NB4 (cell line): ENCODE results near the gene CLEC2B.

ENCODE experiments used
- DNase-seq: peaks from one replicate; pipeline ENCODE4 v3.0.0; 2010; ENCODE audit warnings: low read depth
- H3K4me3 ChIP-seq: one replicate; pipeline ENCODE4 v1.5.1; 2011; ENCODE audit warnings: mild to moderate bottlenecking, low read depth, low read length, moderate library complexity
- CTCF ChIP-seq: IDR thresholded peaks from one replicate; pipeline ENCODE4 v1.5.1; 2012; ENCODE audit warnings: low read depth, low read length
- MAX ChIP-seq: IDR thresholded peaks from 2 replicates; pipeline ENCODE4 v1.6.1; 2011; ENCODE audit warnings: low read depth, low read length
- MYC ChIP-seq: IDR thresholded peaks from 2 replicates; pipeline ENCODE4 v1.6.1; 2011; ENCODE audit warnings: low read depth, low read length
- POLR2A ChIP-seq: IDR thresholded peaks from 2 replicates; pipeline ENCODE4 v1.6.1; 2011; ENCODE audit warnings: mild to moderate bottlenecking; ENCODE audit not compliant: insufficient read length; ENCODE audit errors: extremely low read depth

Gene CLEC2B

DNA sequence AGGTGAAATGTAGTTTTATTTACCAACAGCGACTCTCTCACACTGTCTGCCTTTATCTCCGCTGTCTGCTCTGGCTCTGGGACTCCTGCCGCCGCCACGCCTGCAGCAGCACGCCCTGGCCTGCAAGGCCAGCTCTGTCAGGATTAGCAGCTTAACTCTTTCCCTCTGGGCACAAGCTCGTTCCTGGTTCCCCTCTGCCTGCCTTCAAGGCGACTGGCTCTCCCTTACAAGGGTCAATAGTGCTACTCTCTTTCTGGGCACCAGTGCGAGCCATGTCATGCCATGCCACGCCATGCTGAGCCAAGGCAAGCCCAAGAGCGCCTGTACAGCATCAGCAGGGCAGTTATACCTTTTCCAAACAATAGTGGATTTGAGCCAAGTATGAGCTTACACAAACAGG is 3.6 kb upstream of the CLEC2B start:
- DNase-seq: no peak

GRCh38 chr12:9872162-9872561 is 3.0 kb upstream of the CLEC2B start:
- TF ChIP-seq MYC (no peak), POLR2A (no peak), MAX (no peak), CTCF (no peak)
- no peak for DNase-seq
- H3K4me3 ChIP-seq: no peak overlapping the region

More for the DNA sequence above, 3.6 kb upstream of the CLEC2B start:
- TF ChIP-seq MAX (no peak), CTCF (no peak), POLR2A (no peak), MYC (no peak)
- H3K4me3 ChIP-seq: no peak overlapping the region

GRCh38 chr12:9870286-9870866 is 1.2 kb upstream of the CLEC2B start:
- no peak for TF ChIP-seq MAX
- TF ChIP-seq POLR2A: no peak
- no peak for TF ChIP-seq CTCF
- TF ChIP-seq MYC: no peak
- peak; percentile 24 for DNase-seq
- peak overlapping the region; percentile 91 for H3K4me3 ChIP-seq

- H3K4me3 ChIP-seq: peak overlapping the region; percentile 91
- DNase-seq: no peak
- TF ChIP-seq POLR2A (no peak), MYC (no peak), MAX (no peak), CTCF (no peak)
Observed at GRCh38 chr12:9868951-9869306, 225 bp downstream of the CLEC2B start.

DNA sequence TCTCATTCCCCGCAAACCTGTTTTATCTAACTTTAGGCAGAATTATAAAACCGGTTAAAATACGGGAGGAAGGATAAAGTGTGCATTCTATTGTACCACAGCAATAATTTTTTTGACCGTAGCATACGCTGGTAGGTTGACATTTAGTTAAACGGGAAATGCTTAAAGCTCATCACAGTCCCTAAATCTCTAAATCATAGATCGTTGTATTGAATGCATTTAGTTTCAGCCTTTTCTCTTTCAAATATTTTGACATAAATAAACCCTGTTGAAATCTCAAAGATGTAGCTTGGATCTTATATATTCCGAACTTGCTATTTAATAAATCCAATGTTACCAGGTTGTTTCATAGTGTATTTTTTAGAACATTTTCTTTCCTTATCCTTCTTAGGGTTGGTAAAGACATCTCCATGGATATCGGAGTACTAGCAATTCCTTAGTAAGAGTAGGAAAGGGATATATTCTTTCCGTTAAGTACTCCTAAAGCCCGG is 798 bp downstream of the CLEC2B start:
- DNase-seq: no peak

More for the DNA sequence above, 798 bp downstream of the CLEC2B start:
- no peak for TF ChIP-seq CTCF
- TF ChIP-seq MYC: no peak
- TF ChIP-seq MAX: no peak
- no peak for TF ChIP-seq POLR2A
- H3K4me3 ChIP-seq: peak overlapping the region; percentile 91
